Measurements from ENCODE around the gene CLEC18B.
"Not testable (repeated sequence)": the region's sequence is repeated elsewhere in the genome, so short reads cannot be mapped to it uniquely, and the experiment has no call there.

The CLEC18B gene

GRCh38 chr16:74420612-74421481 lies at the start of gene CLEC18B:
Gene CLEC18B, minus strand, starts transcription at chr16:74421478. Its CDS starts 208 bp downstream, at chr16:74421270.
- not testable (repeated sequence) for H3K4me3 ChIP-seq (ENCODE audit: low read length); H3K9ac ChIP-seq (ENCODE audit: low read length); H3K4me1 ChIP-seq (ENCODE audit: control insufficient read depth, insufficient read depth, low read length); H3K27me3 ChIP-seq (replicated peaks; ENCODE audit: control insufficient read depth, insufficient read depth, low read length); H3K36me3 ChIP-seq (ENCODE audit: control insufficient read depth, insufficient read depth, low read length, severe bottlenecking); H3K9me3 ChIP-seq (ENCODE audit: control insufficient read depth, low read length)
- peak; percentile 18 for DNase-seq (ENCODE audit: low read depth)

GRCh38 chr16:74469946-74470478 lies 48.7 kb upstream of the CLEC18B start:
- Histone ChIP-seq H3K27me3 (replicated peaks; ENCODE audit: control insufficient read depth, insufficient read depth, low read length) (no peaks in the 10 kb centered on the region), H3K4me3 (ENCODE audit: low read length) (no peak overlapping the region), H3K36me3 (ENCODE audit: control insufficient read depth, insufficient read depth, low read length, severe bottlenecking) (peaks cover 92% of the 10 kb centered on the region), H3K4me1 (ENCODE audit: control insufficient read depth, insufficient read depth, low read length) (peaks cover 12% of the 10 kb centered on the region), H3K9ac (ENCODE audit: low read length) (no peak overlapping the region), H3K9me3 (ENCODE audit: control insufficient read depth, low read length) (no peaks in the 10 kb centered on the region)
- DNase-seq (ENCODE audit: low read depth): no peak

GRCh38 chr16:74468807-74469525 lies 47.7 kb upstream of the CLEC18B start:
- Histone ChIP-seq H3K36me3 (ENCODE audit: control insufficient read depth, insufficient read depth, low read length, severe bottlenecking) (peaks cover 91% of the 10 kb centered on the region), H3K27me3 (replicated peaks; ENCODE audit: control insufficient read depth, insufficient read depth, low read length) (no peaks in the 10 kb centered on the region), H3K9ac (ENCODE audit: low read length) (no peak overlapping the region), H3K4me1 (ENCODE audit: control insufficient read depth, insufficient read depth, low read length) (peaks cover 13% of the 10 kb centered on the region), H3K9me3 (ENCODE audit: control insufficient read depth, low read length) (no peaks in the 10 kb centered on the region), H3K4me3 (ENCODE audit: low read length) (no peak overlapping the region)
- DNase-seq (ENCODE audit: low read depth): no peak

GRCh38 chr16:74466872-74467271 lies 45.6 kb upstream of the CLEC18B start:
- no peak overlapping the region for H3K9ac ChIP-seq (ENCODE audit: low read length)
- H3K36me3 ChIP-seq (ENCODE audit: control insufficient read depth, insufficient read depth, low read length, severe bottlenecking): peaks cover 93% of the 10 kb centered on the region
- H3K4me1 ChIP-seq (ENCODE audit: control insufficient read depth, insufficient read depth, low read length): peaks cover 13% of the 10 kb centered on the region
- no peaks in the 10 kb centered on the region for H3K27me3 ChIP-seq (replicated peaks; ENCODE audit: control insufficient read depth, insufficient read depth, low read length)
- no peak overlapping the region for H3K4me3 ChIP-seq (ENCODE audit: low read length)
- DNase-seq (ENCODE audit: low read depth): no peak
- no peaks in the 10 kb centered on the region for H3K9me3 ChIP-seq (ENCODE audit: control insufficient read depth, low read length)

GRCh38 chr16:74465851-74466685 lies 44.8 kb upstream of the CLEC18B start:
- DNase-seq (ENCODE audit: low read depth): no peak
- Histone ChIP-seq H3K9me3 (ENCODE audit: control insufficient read depth, low read length) (no peaks in the 10 kb centered on the region), H3K4me1 (ENCODE audit: control insufficient read depth, insufficient read depth, low read length) (peaks cover 13% of the 10 kb centered on the region), H3K36me3 (ENCODE audit: control insufficient read depth, insufficient read depth, low read length, severe bottlenecking) (peaks cover 90% of the 10 kb centered on the region), H3K27me3 (replicated peaks; ENCODE audit: control insufficient read depth, insufficient read depth, low read length) (no peaks in the 10 kb centered on the region), H3K9ac (ENCODE audit: low read length) (no peak overlapping the region), H3K4me3 (ENCODE audit: low read length) (no peak overlapping the region)

- Histone ChIP-seq H3K36me3 (ENCODE audit: control insufficient read depth, insufficient read depth, low read length, severe bottlenecking) (peaks cover 89% of the 10 kb centered on the region), H3K9me3 (ENCODE audit: control insufficient read depth, low read length) (no peaks in the 10 kb centered on the region), H3K4me1 (ENCODE audit: control insufficient read depth, insufficient read depth, low read length) (peaks cover 13% of the 10 kb centered on the region), H3K27me3 (replicated peaks; ENCODE audit: control insufficient read depth, insufficient read depth, low read length) (no peaks in the 10 kb centered on the region), H3K9ac (ENCODE audit: low read length) (no peak overlapping the region), H3K4me3 (ENCODE audit: low read length) (no peak overlapping the region)
- no peak for DNase-seq (ENCODE audit: low read depth)
Observed at GRCh38 chr16:74465281-74465680, 44.0 kb upstream of the CLEC18B start.

- no peaks in the 10 kb centered on the region for H3K27me3 ChIP-seq (replicated peaks; ENCODE audit: control insufficient read depth, insufficient read depth, low read length)
- H3K4me1 ChIP-seq (ENCODE audit: control insufficient read depth, insufficient read depth, low read length): peaks cover 13% of the 10 kb centered on the region
- H3K9ac ChIP-seq (ENCODE audit: low read length): no peak overlapping the region
- H3K36me3 ChIP-seq (ENCODE audit: control insufficient read depth, insufficient read depth, low read length, severe bottlenecking): peaks cover 85% of the 10 kb centered on the region
- no peak overlapping the region for H3K4me3 ChIP-seq (ENCODE audit: low read length)
- no peak for DNase-seq (ENCODE audit: low read depth)
- no peaks in the 10 kb centered on the region for H3K9me3 ChIP-seq (ENCODE audit: control insufficient read depth, low read length)
Observed at GRCh38 chr16:74463888-74464287, 42.6 kb upstream of the CLEC18B start.

GRCh38 chr16:74462361-74462760 lies 41.1 kb upstream of the CLEC18B start:
- Histone ChIP-seq H3K4me3 (ENCODE audit: low read length) (no peak overlapping the region), H3K9ac (ENCODE audit: low read length) (no peak overlapping the region), H3K4me1 (ENCODE audit: control insufficient read depth, insufficient read depth, low read length) (peaks cover 13% of the 10 kb centered on the region), H3K36me3 (ENCODE audit: control insufficient read depth, insufficient read depth, low read length, severe bottlenecking) (peaks cover 83% of the 10 kb centered on the region), H3K27me3 (replicated peaks; ENCODE audit: control insufficient read depth, insufficient read depth, low read length) (no peaks in the 10 kb centered on the region), H3K9me3 (ENCODE audit: control insufficient read depth, low read length) (no peaks in the 10 kb centered on the region)
- no peak for DNase-seq (ENCODE audit: low read depth)

GRCh38 chr16:74461826-74462225 lies 40.5 kb upstream of the CLEC18B start:
- H3K36me3 ChIP-seq (ENCODE audit: control insufficient read depth, insufficient read depth, low read length, severe bottlenecking): peaks cover 80% of the 10 kb centered on the region
- H3K9ac ChIP-seq (ENCODE audit: low read length): no peak overlapping the region
- H3K27me3 ChIP-seq (replicated peaks; ENCODE audit: control insufficient read depth, insufficient read depth, low read length): no peaks in the 10 kb centered on the region

GRCh38 chr16:74460542-74460941 lies 39.3 kb upstream of the CLEC18B start:
- H3K36me3 ChIP-seq (ENCODE audit: control insufficient read depth, insufficient read depth, low read length, severe bottlenecking): peaks cover 76% of the 10 kb centered on the region
- no peak overlapping the region for H3K4me3 ChIP-seq (ENCODE audit: low read length)
- DNase-seq (ENCODE audit: low read depth): no peak
- no peaks in the 10 kb centered on the region for H3K27me3 ChIP-seq (replicated peaks; ENCODE audit: control insufficient read depth, insufficient read depth, low read length)
- no peaks in the 10 kb centered on the region for H3K9me3 ChIP-seq (ENCODE audit: control insufficient read depth, low read length)
- peaks cover 16% of the 10 kb centered on the region for H3K4me1 ChIP-seq (ENCODE audit: control insufficient read depth, insufficient read depth, low read length)
- H3K9ac ChIP-seq (ENCODE audit: low read length): no peak overlapping the region

More at GRCh38 chr16:74461826-74462225, 40.5 kb upstream of the CLEC18B start:
- no peaks in the 10 kb centered on the region for H3K9me3 ChIP-seq (ENCODE audit: control insufficient read depth, low read length)
- no peak overlapping the region for H3K4me3 ChIP-seq (ENCODE audit: low read length)
- H3K4me1 ChIP-seq (ENCODE audit: control insufficient read depth, insufficient read depth, low read length): peaks cover 13% of the 10 kb centered on the region
- DNase-seq (ENCODE audit: low read depth): no peak

- peaks cover 61% of the 10 kb centered on the region for H3K36me3 ChIP-seq (ENCODE audit: control insufficient read depth, insufficient read depth, low read length, severe bottlenecking)
- H3K4me3 ChIP-seq (ENCODE audit: low read length): no peak overlapping the region
- H3K27me3 ChIP-seq (replicated peaks; ENCODE audit: control insufficient read depth, insufficient read depth, low read length): no peaks in the 10 kb centered on the region
- no peak for DNase-seq (ENCODE audit: low read depth)
- H3K9me3 ChIP-seq (ENCODE audit: control insufficient read depth, low read length): no peaks in the 10 kb centered on the region
- H3K9ac ChIP-seq (ENCODE audit: low read length): no peak overlapping the region
- H3K4me1 ChIP-seq (ENCODE audit: control insufficient read depth, insufficient read depth, low read length): peaks cover 18% of the 10 kb centered on the region
Observed at GRCh38 chr16:74456290-74456625, 35.0 kb upstream of the CLEC18B start.

Data from adipocyte (in vitro differentiated cells).